HepG2 (cell line): ENCODE data around the gene PXMP4. TPM values are rescaled to one million over a fixed set of nuclear protein-coding genes. Genes with fewer than 3 reads are reported as not detected.

Source experiments
- ATAC-seq: fragments of 200-7000 bp; cut with Tn5 transposase; 3 replicates; pipeline ENCODE4 v1.9.1; 2020; ENCODE audit warnings: mild to moderate bottlenecking, moderate library complexity
- BruUV-seq: library from RNA; stranded (reverse); fragments of 400-500 nt; replicated peaks from 2 replicates; lab custom pipeline; 2021; lab: Mats Ljungman, UMichigan
- CTCF ChIA-PET: fragments of 300-600 bp; formaldehyde crosslinking; extraction: SDS; loops from one replicate; lab custom pipeline; 2021; ENCODE audit warnings: low total read pairs, inconsistent platforms, low intra/inter-chr PET ratio; lab: Yijun Ruan, JAX
- POLR2A ChIA-PET: fragments of 350-600 bp; sonication (Branson Sonifier 250); formaldehyde crosslinking; loops from one replicate; lab custom pipeline; 2020; ENCODE audit warnings: antibody characterized with exemption, inconsistent platforms; lab: Yijun Ruan, JAX
- DNase-seq: peaks from one replicate; pipeline ENCODE4 v3.0.0-alpha.2; 2015; ENCODE audit warnings: low spot score
- FAIRE-seq: peaks from 3 replicates; lab custom pipeline; 2011; peaks lifted over from hg19 to GRCh38; lab: Jason Lieb, UNC
- H2AFZ ChIP-seq: one replicate; pipeline ENCODE4 v1.6.1; 2011; ENCODE audit warnings: low read length, inconsistent platforms
- H3K27ac ChIP-seq: fragments of 300-600 bp; 3 replicates; pipeline ENCODE4 v1.8.0; 2011; ENCODE audit warnings: mixed run types, mild to moderate bottlenecking, mixed read lengths, low read length, inconsistent platforms; ENCODE audit not compliant: insufficient read depth; ENCODE audit errors: extremely low read length
- H3K27me3 ChIP-seq, 2 experiments: fragments of 200-600 bp in 1 of 2; 2 replicates in 1 of 2; 3 replicates in 1 of 2; pipeline versions ENCODE4 v1.6.0 to v1.8.0; 2011; ENCODE audit warnings: low read length in 2 of 2, mild to moderate bottlenecking in 2 of 2, moderate library complexity in 2 of 2, inconsistent platforms in 1 of 2; ENCODE audit not compliant: insufficient read depth in 2 of 2, control insufficient read depth in 1 of 2
- H3K36me3 ChIP-seq, 2 experiments: fragments of 200-600 bp in 1 of 2; replicated peaks in 1 of 2; 2 replicates in 1 of 2; 3 replicates in 1 of 2; pipeline versions ENCODE4 v1.5.1 to v1.8.0; 2011; ENCODE audit warnings: low read length in 2 of 2, inconsistent platforms in 1 of 2; ENCODE audit not compliant: insufficient read depth in 2 of 2, control insufficient read depth in 1 of 2
- H3K4me1 ChIP-seq: 2 replicates; pipeline ENCODE4 v1.5.1; 2012; ENCODE audit warnings: low read length, inconsistent platforms; ENCODE audit not compliant: insufficient read depth
- H3K4me2 ChIP-seq: 2 replicates; pipeline ENCODE4 v1.6.0; 2011; ENCODE audit warnings: low read depth, low read length, inconsistent platforms
- H3K4me3 ChIP-seq, 3 experiments: fragments of 200-600 bp in 1 of 3; sonication (generic), shearing (Covaris generic) in 1 of 3; replicated peaks in 1 of 3; 2 replicates each; pipeline ENCODE4 v1.5.1; 2011 to 2016; ENCODE audit warnings: low read length in 3 of 3, inconsistent platforms in 2 of 3, low read depth in 2 of 3, mild to moderate bottlenecking in 2 of 3, control low read depth in 1 of 3, mixed read lengths in 1 of 3; ENCODE audit not compliant: insufficient read depth in 1 of 3
- H3K79me2 ChIP-seq: one replicate; pipeline ENCODE4 v1.6.1; 2011; ENCODE audit warnings: low read length, inconsistent platforms; ENCODE audit not compliant: insufficient read depth
- H3K9ac ChIP-seq: 2 replicates; pipeline ENCODE4 v1.6.0; 2011; ENCODE audit warnings: mild to moderate bottlenecking, low read depth, low read length, inconsistent platforms; ENCODE audit not compliant: insufficient read depth
- H3K9me3 ChIP-seq: 2 replicates; pipeline ENCODE4 v1.5.1; 2012; ENCODE audit warnings: mild to moderate bottlenecking, low read length
- H4K20me1 ChIP-seq: 2 replicates; pipeline ENCODE4 v1.6.0; 2011; ENCODE audit warnings: inconsistent platforms, mild to moderate bottlenecking, low read length, moderate library complexity; ENCODE audit not compliant: insufficient read depth
- AGO2 ChIP-seq: fragments of 200-400 bp; formaldehyde crosslinking; optimal IDR thresholded peaks from 2 replicates; pipeline ENCODE3; 2017; ENCODE audit warnings: mild to moderate bottlenecking, low read depth, low read length, moderate library complexity
- AKAP8 ChIP-seq: sonication (generic); formaldehyde crosslinking; IDR thresholded peaks from 2 replicates; pipeline ENCODE4 v1.5.1; 2020; ENCODE audit warnings: mild to moderate bottlenecking, missing genetic modification reagents
- EEA1 ChIP-seq: sonication (generic); formaldehyde crosslinking; IDR thresholded peaks from 2 replicates; pipeline ENCODE4 v1.5.1; 2020; ENCODE audit warnings: mild to moderate bottlenecking, missing genetic modification reagents, borderline replicate concordance
- HNRNPL ChIP-seq: fragments of 200-400 bp; formaldehyde crosslinking; IDR thresholded peaks from 2 replicates; pipeline ENCODE4 v1.6.1; 2017; ENCODE audit warnings: mild to moderate bottlenecking, low read depth, low read length
- RBFOX2 ChIP-seq: fragments of 200-400 bp; formaldehyde crosslinking; IDR thresholded peaks from 2 replicates; pipeline ENCODE4 v1.6.1; 2017; ENCODE audit warnings: low read depth, mild to moderate bottlenecking, low read length
- RELA ChIP-seq: sonication (generic); formaldehyde crosslinking; IDR thresholded peaks from 2 replicates; pipeline ENCODE4 v1.4.0; 2020; ENCODE audit warnings: missing genetic modification reagents
- RXRB ChIP-seq: IDR thresholded peaks from 2 replicates; pipeline ENCODE4 v1.6.1; 2016; ENCODE audit warnings: borderline replicate concordance, missing genetic modification reagents, missing compliant biosample characterization
- SSRP1 ChIP-seq: IDR thresholded peaks from 2 replicates; pipeline ENCODE4 v1.6.1; 2016; ENCODE audit warnings: control low read depth
- TMF1 ChIP-seq: sonication (generic); formaldehyde crosslinking; IDR thresholded peaks from 2 replicates; pipeline ENCODE4 v1.8.1; 2022; ENCODE audit warnings: low read depth, missing genetic modification reagents
- ZC3H4 ChIP-seq: sonication (generic); formaldehyde crosslinking; IDR thresholded peaks from 2 replicates; pipeline ENCODE4 v1.4.0; 2020; ENCODE audit warnings: missing genetic modification reagents, borderline replicate concordance
- ZFY ChIP-seq: sonication (generic); formaldehyde crosslinking; IDR thresholded peaks from 2 replicates; pipeline ENCODE4 v1.4.0; 2020; ENCODE audit warnings: missing genetic modification reagents
- ZNF350 ChIP-seq: sonication (generic); formaldehyde crosslinking; IDR thresholded peaks from 2 replicates; pipeline ENCODE4 v1.4.0; 2020; ENCODE audit warnings: mild to moderate bottlenecking, low read depth, missing genetic modification reagents, borderline replicate concordance
- ZNF451 ChIP-seq: sonication (generic); formaldehyde crosslinking; IDR thresholded peaks from 2 replicates; pipeline ENCODE4 v1.5.0; 2020; ENCODE audit warnings: mild to moderate bottlenecking, missing genetic modification reagents
- ZNF564 ChIP-seq: sonication (generic); formaldehyde crosslinking; IDR thresholded peaks from 2 replicates; pipeline ENCODE4 v1.8.1; 2023; ENCODE audit warnings: mild to moderate bottlenecking, missing genetic modification reagents
- ZNF839 ChIP-seq: sonication (generic); formaldehyde crosslinking; IDR thresholded peaks from 2 replicates; pipeline ENCODE4 v1.4.0; 2020; ENCODE audit warnings: missing genetic modification reagents, mild to moderate bottlenecking, borderline replicate concordance
- WGBS: methylation state at CpG from one replicate; pipeline ENCODE4 v1.1.6; 2017; ENCODE audit warnings: low lambda C conversion rate; 5-methylcytosine and 5-hydroxymethylcytosine counted together
- in situ Hi-C: cut with HindIII; loops from 2 replicates; pipeline ENCODE4 v1.10.0; 2017; ENCODE audit warnings: low pct_unique_long_range_greater_than_20kb; ENCODE audit not compliant: extremely low pct_ligation_motif_present
- intact Hi-C: fragments of 100-400 bp; cut with micrococcal nuclease; formaldehyde crosslinking; loops from one replicate; pipeline ENCODE4 v1.10.0; 2022; ENCODE audit not compliant: unreplicated experiment
- polyA plus RNA-seq, 8 experiments: library from polyadenylated mRNA; depleted of rRNA in 3 of 8; stranded (reverse) in 7 of 8; unstranded in 1 of 8; fragments of >200 nt; fragmentation: Illumina TruSeq in 4 of 8; extraction: Trizol in 4 of 8; gene quantifications; 2 replicates each; pipeline versions ENCODE4 v1.2.1 to v1.2.3, GENCODE V29; 2011 to 2016; ENCODE audit warnings: low read depth in 4 of 8, missing spikeins in 1 of 8, mixed read lengths in 1 of 8; ENCODE audit not compliant: insufficient read depth in 1 of 8
- total RNA-seq, 5 experiments: library from RNA; depleted of rRNA; stranded (reverse); fragments of >200 nt; fragmentation: Illumina TruSeq; extraction: Trizol; gene quantifications; 2 replicates each; pipeline ENCODE4 v1.2.3, GENCODE V29; 2016; ENCODE audit warnings: low read depth in 1 of 5
- TF ChIP-seq, protein P1 (sequence below): sonication (generic); formaldehyde crosslinking; IDR thresholded peaks from 2 replicates; pipeline ENCODE4 v1.8.1; 2022; ENCODE audit warnings: low read depth, mild to moderate bottlenecking, missing genetic modification reagents

PXMP4 gene
- total and polyA plus RNA-seq, 2 of the 13 experiments (the other 11 are each of a cell fraction or from before 2014, with no cell fraction given) = not detected

DNA sequence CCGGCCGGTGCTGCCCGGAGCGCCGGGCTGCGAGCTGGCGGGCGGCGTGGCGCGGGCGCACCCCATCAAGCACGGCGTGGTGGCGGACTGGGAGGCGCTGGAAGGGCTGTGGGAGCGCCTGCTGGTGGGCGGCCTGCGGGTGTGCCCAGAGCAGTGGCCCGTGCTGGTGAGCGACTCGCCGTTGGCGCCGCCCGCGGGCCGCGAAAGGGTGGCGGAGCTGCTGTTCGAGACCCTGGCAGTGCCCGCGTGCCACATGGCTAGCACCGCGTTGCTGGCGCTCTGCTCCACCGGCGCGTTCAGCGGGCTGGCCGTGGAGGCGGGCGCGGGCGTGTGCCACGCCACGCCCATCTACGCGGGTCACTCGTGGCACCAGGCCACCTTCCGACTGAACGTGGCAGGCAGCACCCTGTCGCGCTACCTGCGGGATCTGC lies 52.9 kb downstream of the PXMP4 start:
- Histone ChIP-seq H3K79me2 (peaks cover 15% of the 10 kb centered on the region), H3K9me3 (no peaks in the 10 kb centered on the region), H3K4me2 (no peak overlapping the region)
- ATAC-seq (no peak), FAIRE-seq (no peak)
- intact Hi-C loops = no loop called here
- TF ChIP-seq ZNF451 (CRISPR knock-in tag) = no peak
- TF ChIP-seq ZNF839 (CRISPR knock-in tag) = 0 out of 2 replicates have a peak, but pooled peaks have one; percentile 47
- peak; percentile 79; the same call in 1 of the 2 replicates for TF ChIP-seq HNRNPL
- no peak for TF ChIP-seq RELA (CRISPR knock-in tag)
- TF ChIP-seq RBFOX2 = peak; percentile 87; the same call in 1 of the 2 replicates
- TF ChIP-seq, protein P1, sequence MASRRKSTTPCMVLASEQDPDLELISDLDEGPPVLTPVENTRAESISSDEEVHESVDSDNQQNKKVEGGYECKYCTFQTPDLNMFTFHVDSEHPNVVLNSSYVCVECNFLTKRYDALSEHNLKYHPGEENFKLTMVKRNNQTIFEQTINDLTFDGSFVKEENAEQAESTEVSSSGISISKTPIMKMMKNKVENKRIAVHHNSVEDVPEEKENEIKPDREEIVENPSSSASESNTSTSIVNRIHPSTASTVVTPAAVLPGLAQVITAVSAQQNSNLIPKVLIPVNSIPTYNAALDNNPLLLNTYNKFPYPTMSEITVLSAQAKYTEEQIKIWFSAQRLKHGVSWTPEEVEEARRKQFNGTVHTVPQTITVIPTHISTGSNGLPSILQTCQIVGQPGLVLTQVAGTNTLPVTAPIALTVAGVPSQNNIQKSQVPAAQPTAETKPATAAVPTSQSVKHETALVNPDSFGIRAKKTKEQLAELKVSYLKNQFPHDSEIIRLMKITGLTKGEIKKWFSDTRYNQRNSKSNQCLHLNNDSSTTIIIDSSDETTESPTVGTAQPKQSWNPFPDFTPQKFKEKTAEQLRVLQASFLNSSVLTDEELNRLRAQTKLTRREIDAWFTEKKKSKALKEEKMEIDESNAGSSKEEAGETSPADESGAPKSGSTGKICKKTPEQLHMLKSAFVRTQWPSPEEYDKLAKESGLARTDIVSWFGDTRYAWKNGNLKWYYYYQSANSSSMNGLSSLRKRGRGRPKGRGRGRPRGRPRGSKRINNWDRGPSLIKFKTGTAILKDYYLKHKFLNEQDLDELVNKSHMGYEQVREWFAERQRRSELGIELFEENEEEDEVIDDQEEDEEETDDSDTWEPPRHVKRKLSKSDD (CRISPR knock-in tag) = 0 out of 2 replicates have a peak, but pooled peaks have one; percentile 25
- TF ChIP-seq ZNF350 (CRISPR knock-in tag) = no peak
- TF ChIP-seq ZNF564 (CRISPR knock-in tag) = 0 out of 2 replicates have a peak, but pooled peaks have one; percentile 14
- TF ChIP-seq EEA1 = peak; percentile 19; the same call in 1 of the 2 replicates
- 0 out of 2 replicates have a peak, but pooled peaks have one; percentile 17 for TF ChIP-seq ZC3H4
- no peak for TF ChIP-seq RXRB (CRISPR knock-in tag)
- no peak for TF ChIP-seq SSRP1 (CRISPR knock-in tag)
- peak; percentile 22; the same call in 1 of the 2 replicates for TF ChIP-seq ZFY (CRISPR knock-in tag)
- 0 out of 2 replicates have a peak, but pooled peaks have one; percentile 9 for TF ChIP-seq AKAP8 (CRISPR knock-in tag)
- 0 out of 2 replicates have a peak, but pooled peaks have one; percentile 34 for TF ChIP-seq TMF1
- peak; percentile 52 for TF ChIP-seq AGO2
- TF ChIP-seq, all 625 proteins: peak for 11
- 97% methylated on average over 55 of the region's 55 CpGs for WGBS
- H3K36me3 ChIP-seq = peaks cover 19 to 41% of the 10 kb centered on the region in 2 experiments
- no peak overlapping the region for H3K27ac ChIP-seq
- POLR2A ChIA-PET = interaction anchor here (1.0 kb wide), 1 partner anchor 178 kb away, joined by 3 read pairs; the partner anchor contains the start of gene CBFA2T2
- H3K4me3 ChIP-seq = no peak overlapping the region
- H3K9ac ChIP-seq = no peak overlapping the region
- BruUV-seq = no TSS peak
- H4K20me1 ChIP-seq = 0 out of 2 replicates have a peak, but pooled peaks cover 3% of the 10 kb centered on the region
- H2AFZ ChIP-seq = no peak overlapping the region
- peaks cover 53% of the 10 kb centered on the region for H3K4me1 ChIP-seq
- CTCF ChIA-PET = interaction anchor here (0.7 to 1.9 kb wide), 2 partner anchors 210 to 463 kb away, joined by 3 to 14 read pairs; no protein-coding TSS in a partner anchor
- no peak for DNase-seq
- in situ Hi-C loops = no loop called here
- no peaks in the 10 kb centered on the region; a peak in 1 of 5 replicates for H3K27me3 ChIP-seq
